ENCODE data around the gene SDC4.

SDC4 gene

GRCh38 chr20:45341939-45342854 lies 6.0 kb downstream of the SDC4 start (continued):
- TF ChIP-seq ZNF280D (tag by site-specific recombination; IDR thresholded peaks at IDR 0.05) (no peak), PATZ1 (tag by site-specific recombination; IDR thresholded peaks at IDR 0.05) (peak; percentile 67; the same call in 1 of the 2 replicates), ZNF514 (tag by site-specific recombination; IDR thresholded peaks at IDR 0.05) (no peak), SCRT2 (tag by site-specific recombination; IDR thresholded peaks at IDR 0.05) (no peak), ZNF629 (tag by site-specific recombination; IDR thresholded peaks at IDR 0.05) (peak; percentile 45; the same call in 1 of the 2 replicates), ZNF140 (tag by site-specific recombination; IDR thresholded peaks at IDR 0.05) (no peak), ZNF221 (tag by site-specific recombination; IDR thresholded peaks at IDR 0.05; ENCODE audit: borderline replicate concordance) (no peak), KLF17 (tag by site-specific recombination; IDR thresholded peaks at IDR 0.05) (no peak; the same call in 1 of the 2 replicates), ZBTB6 (tag by site-specific recombination; IDR thresholded peaks at IDR 0.05) (no peak), ZFP3 (tag by site-specific recombination; IDR thresholded peaks at IDR 0.05; ENCODE audit: low read depth) (no peak), GLI2 (tag by site-specific recombination; IDR thresholded peaks at IDR 0.05; ENCODE audit: borderline replicate concordance, low read depth) (no peak), ZNF341 (tag by site-specific recombination; IDR thresholded peaks at IDR 0.05; ENCODE audit: low read depth) (peak; percentile 18; the same call in 1 of the 2 replicates), ZNF398 (tag by site-specific recombination; IDR thresholded peaks at IDR 0.05) (peak; percentile 74), ZNF248 (tag by site-specific recombination; IDR thresholded peaks at IDR 0.05) (no peak), ZNF48 (tag by site-specific recombination; IDR thresholded peaks at IDR 0.05) (no peak), MYNN (tag by site-specific recombination; IDR thresholded peaks at IDR 0.05; ENCODE audit: borderline replicate concordance) (no peak), SALL2 (tag by site-specific recombination; IDR thresholded peaks at IDR 0.05; ENCODE audit: borderline replicate concordance) (no peak), ZNF747 (tag by site-specific recombination; IDR thresholded peaks at IDR 0.05) (no peak), ZBTB10 (tag by site-specific recombination; IDR thresholded peaks at IDR 0.05) (no peak), ZNF114 (tag by site-specific recombination; IDR thresholded peaks at IDR 0.05) (no peak), PRDM1 (tag by site-specific recombination; IDR thresholded peaks at IDR 0.05) (no peak), ZNF19 (tag by site-specific recombination; IDR thresholded peaks at IDR 0.05; ENCODE audit: low read depth) (no peak), ZNF239 (tag by site-specific recombination; IDR thresholded peaks at IDR 0.05) (no peak), ZEB2 (tag by site-specific recombination; IDR thresholded peaks at IDR 0.05) (peak; percentile 51; the same call in 1 of the 2 replicates), ZNF433 (tag by site-specific recombination; IDR thresholded peaks at IDR 0.05; ENCODE audit: low read depth) (no peak), KLF1 (tag by site-specific recombination; IDR thresholded peaks at IDR 0.05) (0 out of 2 replicates have a peak, but pooled peaks have one; percentile 10), ZNF214 (tag by site-specific recombination; IDR thresholded peaks at IDR 0.05; ENCODE audit: borderline replicate concordance) (no peak)

Measured in HEK293 (cell line).